Mesodermal cell (in vitro differentiated cells): ENCODE results near the gene CCDC9.
"Not testable (repeated sequence)": the region's sequence is repeated elsewhere in the genome, so short reads cannot be mapped to it uniquely, and the experiment has no call there.

Source experiments
- H3K27ac ChIP-seq: 2 replicates; pipeline ENCODE4 v1.7.0; 2013; ENCODE audit warnings: mild to moderate bottlenecking, low read depth, low read length, moderate library complexity; ENCODE audit not compliant: severe bottlenecking
- H3K36me3 ChIP-seq: 2 replicates; pipeline ENCODE4 v1.7.1; 2013; ENCODE audit warnings: mild to moderate bottlenecking, low read length, moderate library complexity; ENCODE audit not compliant: control insufficient read depth, insufficient read depth
- H3K4me1 ChIP-seq: one replicate; pipeline ENCODE4 v1.7.1; 2013; ENCODE audit warnings: mild to moderate bottlenecking, low read length; ENCODE audit not compliant: insufficient read depth, control insufficient read depth, poor library complexity, severe bottlenecking
- H3K4me3 ChIP-seq: 2 replicates; pipeline ENCODE4 v1.7.0; 2013; ENCODE audit warnings: low read length, control low read depth, mild to moderate bottlenecking; ENCODE audit not compliant: insufficient read depth, poor library complexity, severe bottlenecking; ENCODE audit errors: extremely low read depth
- H3K9me3 ChIP-seq: 2 replicates; pipeline ENCODE4 v1.7.1; 2013; ENCODE audit warnings: mild to moderate bottlenecking, low read length, moderate library complexity; ENCODE audit not compliant: control insufficient read depth
- WGBS, 2 experiments: methylation state at CpG; one replicate each; pipeline ENCODE4 v1.1.5; 2013; ENCODE audit warnings: missing lambda C conversion rate in 2 of 2; ENCODE audit not compliant: insufficient coverage in 2 of 2; 5-methylcytosine and 5-hydroxymethylcytosine counted together

The CCDC9 gene

GRCh38 chr19:47275791-47276461, 19.6 kb downstream of the CCDC9 start:
- Histone ChIP-seq H3K4me3 (peak overlapping the region; percentile 47), H3K9me3 (no peaks in the 10 kb centered on the region), H3K36me3 (peaks cover 13% of the 10 kb centered on the region), H3K4me1 (peaks cover 25% of the 10 kb centered on the region), H3K27ac (no peak overlapping the region)
- WGBS, 2 experiments: 78 to 87% methylated on average over 11 of the region's 13 CpGs

- H3K9me3 ChIP-seq, H3K27ac ChIP-seq, H3K36me3 ChIP-seq, H3K4me3 ChIP-seq: not testable (repeated sequence)
- H3K4me1 ChIP-seq: peaks cover 25% of the 10 kb centered on the region
- 100% methylated on average over 1 to 2 of the region's 3 CpGs for WGBS, 2 experiments
These were observed 20.2 kb downstream of the CCDC9 start for GRCh38 chr19:47276513-47276912.

- peaks cover 9% of the 10 kb centered on the region for H3K36me3 ChIP-seq
- peaks cover 15% of the 10 kb centered on the region for H3K4me1 ChIP-seq
- 88 to 96% methylated on average over 5 to 10 of the region's 13 CpGs for WGBS, 2 experiments
- no peak overlapping the region for H3K27ac ChIP-seq
- H3K4me3 ChIP-seq: no peak overlapping the region
- no peaks in the 10 kb centered on the region for H3K9me3 ChIP-seq
These were observed 24.0 kb downstream of the CCDC9 start for GRCh38 chr19:47280183-47280797.

DNA sequence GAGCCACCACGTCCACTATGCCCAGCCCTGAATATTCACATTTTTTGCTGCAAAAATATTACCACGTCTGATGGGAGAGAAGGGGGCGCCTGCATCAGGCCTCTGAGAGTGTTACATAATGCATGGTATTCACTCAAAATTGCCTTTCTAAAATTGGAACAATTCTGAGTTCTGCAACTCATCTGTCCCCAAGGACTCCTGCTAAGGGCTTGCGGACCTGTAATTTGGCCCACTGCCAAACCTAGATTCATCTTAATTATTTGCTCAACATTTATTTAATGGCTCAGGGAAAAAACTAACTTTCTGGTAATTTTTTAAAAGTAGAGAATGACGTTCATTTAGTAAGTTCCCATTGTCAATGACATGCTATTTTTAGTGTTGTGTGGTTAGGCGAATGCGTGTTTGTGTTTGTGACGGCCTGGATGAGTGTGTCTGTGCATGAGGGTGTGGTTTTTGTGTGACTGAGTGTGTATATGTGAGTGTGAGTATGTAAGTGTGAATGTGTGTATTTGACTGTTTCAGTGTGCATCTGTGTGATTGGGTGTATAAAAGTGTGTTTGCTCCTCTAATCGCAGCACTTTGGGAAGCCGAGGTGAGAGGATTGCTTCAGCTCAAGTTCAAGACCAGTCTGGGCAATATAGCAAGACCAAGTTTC, 27.2 kb downstream of the CCDC9 start:
- H3K27ac ChIP-seq: no peak overlapping the region
- no peaks in the 10 kb centered on the region for H3K9me3 ChIP-seq
- no peaks in the 10 kb centered on the region for H3K4me1 ChIP-seq
- peaks cover 5% of the 10 kb centered on the region for H3K36me3 ChIP-seq
- H3K4me3 ChIP-seq: no peak overlapping the region
- 81 to 95% methylated on average over 5 to 8 of the region's 10 CpGs for WGBS, 2 experiments

DNA sequence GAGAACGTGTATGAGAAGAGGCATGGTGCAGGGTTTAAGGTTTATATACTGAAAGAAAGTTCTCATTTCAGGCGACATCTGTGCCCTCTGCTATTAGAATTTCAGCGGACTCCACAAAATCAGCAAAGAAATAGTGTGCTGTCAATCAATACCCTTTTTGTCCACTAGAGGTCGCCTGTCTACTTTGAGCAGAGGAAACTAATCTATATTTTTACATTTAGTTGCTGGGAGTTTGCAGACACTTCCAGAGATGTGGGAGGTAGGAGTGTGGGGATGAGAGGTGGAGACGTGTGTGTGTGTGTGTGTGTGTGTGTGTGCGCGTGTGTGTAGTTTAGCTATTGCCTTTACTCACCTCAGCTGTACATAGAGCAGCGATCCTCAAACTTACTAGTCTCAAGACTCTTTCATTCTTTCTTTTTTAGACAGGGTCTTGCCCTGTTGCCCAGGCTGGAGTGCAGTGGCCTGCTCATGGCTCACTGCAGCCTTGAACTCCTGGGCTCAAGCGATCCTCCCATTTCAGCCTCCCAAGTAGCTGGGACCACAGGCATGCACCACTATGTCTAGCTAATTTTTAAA, 28.1 kb downstream of the CCDC9 start:
- no peak overlapping the region for H3K27ac ChIP-seq
- 42 to 61% methylated on average over 4 of the region's 9 CpGs for WGBS, 2 experiments
- peaks cover 6% of the 10 kb centered on the region for H3K4me1 ChIP-seq
- no peaks in the 10 kb centered on the region for H3K36me3 ChIP-seq
- H3K4me3 ChIP-seq: no peak overlapping the region
- H3K9me3 ChIP-seq: no peaks in the 10 kb centered on the region

DNA sequence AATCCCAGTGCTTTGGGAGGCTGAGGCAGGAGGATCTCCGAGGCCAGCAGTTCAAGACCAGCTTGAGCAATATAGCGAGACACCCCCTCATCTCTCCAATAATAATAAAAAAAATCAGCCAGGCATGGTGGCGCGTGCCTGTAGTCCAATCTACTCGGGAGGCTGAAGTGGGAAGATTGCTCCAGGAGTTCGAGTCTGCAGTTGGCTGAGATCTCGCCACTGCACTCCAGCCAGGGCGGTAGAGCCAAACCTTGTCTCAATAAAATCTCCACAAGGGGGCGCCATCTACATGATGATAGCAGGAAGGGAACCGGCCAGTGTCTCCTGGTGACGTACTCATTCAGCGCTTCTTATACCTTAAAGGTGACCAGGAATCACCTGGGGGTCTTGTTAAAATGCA, 39.7 kb downstream of the CCDC9 start:
- Histone ChIP-seq H3K9me3 (no peaks in the 10 kb centered on the region), H3K36me3 (no peaks in the 10 kb centered on the region), H3K27ac (no peak overlapping the region), H3K4me3 (no peak overlapping the region), H3K4me1 (no peaks in the 10 kb centered on the region)
- WGBS, 2 experiments: 16 to 34% methylated on average over 5 to 10 of the region's 12 CpGs

DNA sequence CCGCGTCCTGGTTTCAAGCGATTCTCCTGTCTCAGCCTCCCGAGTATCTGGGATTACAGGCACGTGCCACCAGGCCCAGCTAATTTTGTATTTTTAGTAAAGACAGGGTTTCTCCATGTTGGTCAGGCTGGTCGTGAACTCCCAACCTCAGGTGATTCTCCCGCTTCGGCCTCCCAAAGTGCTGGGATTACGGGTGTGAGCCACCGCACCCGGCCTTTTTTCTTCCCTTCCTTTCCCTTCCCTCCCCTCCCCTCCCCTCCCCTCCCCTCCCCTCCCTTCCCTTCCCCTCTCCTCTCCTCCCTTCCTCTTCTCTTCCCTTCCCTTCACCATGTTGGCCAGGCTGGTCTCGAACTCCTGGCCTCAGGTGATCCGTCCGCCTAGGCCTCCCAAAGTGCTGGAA, 44.5 kb downstream of the CCDC9 start:
- H3K4me1 ChIP-seq, H3K9me3 ChIP-seq, H3K36me3 ChIP-seq, H3K4me3 ChIP-seq, H3K27ac ChIP-seq: not testable (repeated sequence)
- 88 to 97% methylated on average over 6 to 7 of the region's 14 CpGs for WGBS, 2 experiments

DNA sequence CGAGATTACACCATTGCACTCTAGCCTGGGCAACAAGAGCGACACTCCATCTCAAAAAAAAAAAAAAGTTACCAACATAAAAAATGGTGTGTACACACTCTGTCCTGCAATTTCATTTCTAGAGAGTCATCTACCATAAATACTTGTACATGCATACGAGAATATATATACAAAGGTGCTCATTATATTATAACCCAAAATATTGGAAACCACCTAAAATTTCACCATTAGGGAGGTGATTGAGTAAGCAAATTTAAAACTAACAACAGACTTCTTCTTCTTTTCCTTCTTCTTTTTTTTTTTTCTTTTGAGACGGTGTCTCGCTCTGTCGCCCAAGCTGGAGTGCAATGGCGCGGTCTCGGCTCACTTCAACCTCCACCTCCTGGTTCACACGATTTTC, 45.9 kb downstream of the CCDC9 start:
- Histone ChIP-seq H3K27ac (no peak overlapping the region), H3K36me3 (no peaks in the 10 kb centered on the region), H3K9me3 (no peaks in the 10 kb centered on the region), H3K4me1 (no peaks in the 10 kb centered on the region), H3K4me3 (no peak overlapping the region)
- 91 to 92% methylated on average over 6 to 9 of the region's 10 CpGs for WGBS, 2 experiments

GRCh38 chr19:47303966-47304365, 47.6 kb downstream of the CCDC9 start:
- 85 to 100% methylated on average over 1 to 3 of the region's 6 CpGs for WGBS, 2 experiments
- H3K27ac ChIP-seq: no peak overlapping the region
- H3K36me3 ChIP-seq: no peaks in the 10 kb centered on the region
- H3K9me3 ChIP-seq: no peaks in the 10 kb centered on the region
- no peak overlapping the region for H3K4me3 ChIP-seq
- no peaks in the 10 kb centered on the region for H3K4me1 ChIP-seq

- H3K27ac ChIP-seq: no peak overlapping the region
- no peak overlapping the region for H3K4me3 ChIP-seq
- no peaks in the 10 kb centered on the region for H3K4me1 ChIP-seq
- no peaks in the 10 kb centered on the region for H3K9me3 ChIP-seq
- 13 to 15% methylated on average over 12 of the region's 14 CpGs for WGBS, 2 experiments
- no peaks in the 10 kb centered on the region for H3K36me3 ChIP-seq
These were observed 49.0 kb downstream of the CCDC9 start for GRCh38 chr19:47305309-47305751.
